Measurements from ENCODE around the gene TCAF2. TPM values are rescaled to one million over a fixed set of nuclear protein-coding genes. Genes with fewer than 3 reads are reported as not detected.

Gene TCAF2
- 1.4 and 2.1 TPM in 2 replicates for total RNA-seq (ENCODE audit: low replicate concordance)

GRCh38 chr7:143620646-143621045, at the start of gene TCAF2:
Gene TCAF2 (plus strand): TSS chr7:143620974.

DNA sequence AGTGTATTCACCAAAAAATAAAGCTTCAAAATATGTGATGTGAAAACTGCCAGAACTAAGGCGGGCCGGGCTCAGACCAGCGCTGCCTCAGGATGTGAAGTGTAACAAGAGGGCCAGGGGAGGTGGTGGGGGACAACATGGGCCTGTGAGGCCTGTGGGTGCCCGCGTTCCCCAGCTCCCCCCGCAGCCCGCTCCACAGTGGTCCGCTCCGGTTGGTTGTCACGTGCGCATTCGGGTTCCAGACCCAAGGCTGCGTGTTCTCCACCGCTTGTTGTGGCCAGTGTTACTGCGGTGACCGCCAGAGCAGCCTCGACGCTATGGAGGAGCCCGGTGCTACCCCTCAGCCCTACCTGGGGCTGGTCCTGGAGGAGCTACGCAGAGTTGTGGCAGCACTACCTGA, 49.3 kb upstream of the TCAF2 start, which contains the start of gene CTAGE15:
Gene CTAGE15, plus strand, starts transcription at position 301 of the 400 bp plus-strand sequence. Its CDS starts 17 bp downstream, at position 318.

Other genes starting within 250 kb of the TCAF2 start
- gene ZYX, start 239.6 kb upstream of the TCAF2 start, total RNA-seq (ENCODE audit: low replicate concordance), result 6.3 and 25.7 TPM in 2 replicates
- not detected in 2 replicates for gene EPHA1, start 212.1 kb upstream of the TCAF2 start, total RNA-seq (ENCODE audit: low replicate concordance)
- gene TAS2R60, start 177.5 kb upstream of the TCAF2 start, total RNA-seq (ENCODE audit: low replicate concordance), result not detected in 2 replicates
- not detected in 2 replicates for gene TAS2R41, start 143.1 kb upstream of the TCAF2 start, total RNA-seq (ENCODE audit: low replicate concordance)
- gene CTAGE15, start 49.2 kb upstream of the TCAF2 start, total RNA-seq (ENCODE audit: low replicate concordance), result not detected in 2 replicates
- gene CTAGE6, start 136.7 kb downstream of the TCAF2 start, total RNA-seq (ENCODE audit: low replicate concordance), result 0.12 and 0.23 TPM in 2 replicates

Data from smooth muscle cell of the coronary artery (primary cell).